ENCODE measurements around the gene HSF4. TPM values are rescaled to one million over a fixed set of nuclear protein-coding genes. Genes with fewer than 3 reads are reported as not detected.

HSF4 gene
- total and polyA plus RNA-seq, 2 of the 4 experiments (the other 2 are of a cell fraction), result 0.54 to 7.5 TPM

DNA sequence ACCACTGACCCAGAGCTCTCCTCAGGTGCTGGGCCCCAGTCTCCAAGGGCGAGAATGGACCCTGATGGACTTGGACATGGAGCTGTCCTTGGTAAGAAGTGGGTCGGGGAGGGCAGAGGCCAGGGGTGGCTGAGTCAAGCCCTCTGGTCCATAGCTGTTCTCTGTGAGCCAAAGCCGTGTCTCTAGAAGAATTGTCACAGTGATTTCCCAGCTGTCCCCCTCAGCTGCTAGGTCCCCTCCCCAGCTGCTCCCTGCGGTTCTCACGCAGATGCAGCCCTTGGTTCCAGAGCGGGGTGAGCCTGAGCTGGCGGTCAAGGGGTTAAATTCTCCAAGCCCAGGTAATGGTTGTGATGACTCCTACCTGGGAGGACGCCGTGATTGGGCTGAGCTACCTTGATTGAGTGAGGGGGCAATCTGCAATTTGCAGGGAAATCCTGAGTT is 4.5 kb downstream of the HSF4 start:
- DNase-seq (no peak), ATAC-seq (ENCODE audit: low read depth) (no peak)
- Histone ChIP-seq H2BK15ac (ENCODE audit: low read depth, low read length) (peak overlapping the region; percentile 21; the same call in 2 of the 3 replicates), H3K4me1 (ENCODE audit: control insufficient read depth, insufficient read depth, low read length) (peaks cover 31% of the 10 kb centered on the region), H3K4me3 (ENCODE audit: insufficient read depth, low read depth, low read length) (no peak overlapping the region), H2AK5ac (ENCODE audit: low read depth, low read length) (peak overlapping the region; percentile 66), H3K27ac (ENCODE audit: insufficient read depth, low read length) (no peak overlapping the region; the same call in 1 of the 2 replicates), H3K79me1 (ENCODE audit: low read depth in 1 of 2, low read length in 2 of 2) (peaks cover 9 to 31% of the 10 kb centered on the region in 2 experiments; a peak in 3 of 4 replicates), H4K8ac (ENCODE audit: low read depth in 2 of 2, low read length in 2 of 2) (peak overlapping the region in 1 of 2 experiments; percentile 95; a peak in 2 of 4 replicates), H3K27me3 (ENCODE audit: control insufficient read depth, insufficient read depth, low read length) (peaks cover 17% of the 10 kb centered on the region; the same call in 1 of the 2 replicates), H2AFZ (replicated peaks; ENCODE audit: low read length, poor library complexity) (peak overlapping the region; percentile 98), H4K91ac (ENCODE audit: insufficient read depth, low read depth, low read length) (peak overlapping the region; percentile 24; the same call in 1 of the 2 replicates), H3K14ac (replicated peaks; ENCODE audit: low read depth, low read length) (no peak overlapping the region), H3K9me1 (ENCODE audit: insufficient read depth, low read length) (peaks cover 20% of the 10 kb centered on the region), H3K4ac (ENCODE audit: low read depth, low read length) (peak overlapping the region; percentile 67), H2BK120ac (ENCODE audit: low read depth, low read length) (peak overlapping the region; percentile 15; the same call in 1 of the 2 replicates), H3K23ac (ENCODE audit: low read depth, low read length) (peak overlapping the region; percentile 21; the same call in 1 of the 2 replicates), H3K18ac (ENCODE audit: low read depth, low read length) (peak overlapping the region; percentile 1; the same call in 1 of the 2 replicates), H3K56ac (ENCODE audit: extremely low read depth, insufficient read depth, low read length) (no peak overlapping the region), H2AK9ac (replicated peaks; ENCODE audit: low read depth, low read length, poor library complexity) (no peak overlapping the region), H3K9ac (ENCODE audit: low read depth, low read length) (no peak overlapping the region), H3K9me3 (ENCODE audit: control insufficient read depth, insufficient read depth, low read length) (no peaks in the 10 kb centered on the region), H3K4me2 (ENCODE audit: low read depth, low read length) (no peak overlapping the region), H4K20me1 (ENCODE audit: insufficient read depth, low read length) (no peaks in the 10 kb centered on the region), H4K5ac (ENCODE audit: low read depth, low read length) (peak overlapping the region; percentile 67), H2BK20ac (ENCODE audit: low read depth, low read length) (no peak overlapping the region), H2BK5ac (ENCODE audit: low read depth, low read length, poor library complexity, severe bottlenecking) (no peak overlapping the region), H3K36me3 (ENCODE audit: control insufficient read depth, insufficient read depth, low read length) (no peaks in the 10 kb centered on the region)
- intact Hi-C loops (cut with micrococcal nuclease), result no loop called here
- POLR2A ChIA-PET (ENCODE audit: unreplicated experiment), result interaction anchor here (0.6 kb wide), 1 partner anchor 232 kb away, joined by 3 read pairs; no protein-coding TSS in a partner anchor
- CTCF ChIA-PET, result interaction anchor here (1.1 to 1.3 kb wide), 2 partner anchors 14 to 17 kb away, joined by 4 to 5 read pairs; no protein-coding TSS in a partner anchor
- dilution Hi-C loops (cut with HindIII; ENCODE audit: low sequenced_read_pairs, unreplicated experiment), result no loop called here
- TF ChIP-seq MAZ (IDR thresholded peaks at IDR 0.05; ENCODE audit: borderline replicate concordance, low read depth, low read length), result no peak
- no peak for TF ChIP-seq NFE2L2 (IDR thresholded peaks at IDR 0.05; ENCODE audit: low read depth, low read length)
- TF ChIP-seq CHD1 (IDR thresholded peaks at IDR 0.05; ENCODE audit: low read depth, low read length), result no peak
- TF ChIP-seq RFX5 (IDR thresholded peaks at IDR 0.05; ENCODE audit: low read depth, low read length), result no peak
- no peak for TF ChIP-seq SMC3 (IDR thresholded peaks at IDR 0.05; ENCODE audit: low read depth, low read length)
- no peak for TF ChIP-seq RCOR1 (IDR thresholded peaks at IDR 0.05; ENCODE audit: insufficient replicate concordance, low read length)
- TF ChIP-seq CEBPB (IDR thresholded peaks at IDR 0.05; ENCODE audit: low read depth, low read length), result no peak
- TF ChIP-seq MXI1 (IDR thresholded peaks at IDR 0.05; ENCODE audit: borderline replicate concordance, low read depth, low read length), result no peak
- TF ChIP-seq FOS (IDR thresholded peaks at IDR 0.05; ENCODE audit: low read depth, low read length), result no peak
- TF ChIP-seq USF2 (IDR thresholded peaks at IDR 0.05; ENCODE audit: low read depth, low read length), result no peak
- TF ChIP-seq CTCF (conservative IDR thresholded peaks at IDR 0.05; ENCODE audit: low read depth, low read length), result no peak
- WGBS, 2 experiments (ENCODE audit: extremely low coverage in 2 of 2, insufficient read length in 1 of 2), result 24% methylated on average over 3 of the region's 9 CpGs; no CpG with 5 or more reads in 1 of the 2 experiments
- in situ Hi-C loops (cut with MboI; ENCODE audit: low sequenced_read_pairs), result no loop called here
- BruUV-seq (replicated peaks), result no TSS peak
